ENCODE data around the gene EIF4EBP3.

The EIF4EBP3 gene
- 0 to 0.17 reads per million in 2 donors for total RNA-seq

- peak; percentile 65 for DNase-seq
Observed at GRCh38 chr5:140547508-140548299, at the start of gene EIF4EBP3. Gene EIF4EBP3, plus strand, starts transcription at chr5:140547662. Its CDS starts 76 bp downstream, at chr5:140547738.

- DNase-seq = no peak
Observed at GRCh38 chr5:140497897-140498296, 49.6 kb upstream of the EIF4EBP3 start.

- DNase-seq = no peak
Observed at GRCh38 chr5:140498591-140498990, 48.9 kb upstream of the EIF4EBP3 start.

- no peak for DNase-seq
Observed at GRCh38 chr5:140502834-140503233, 44.6 kb upstream of the EIF4EBP3 start.

- no peak for DNase-seq
Observed at GRCh38 chr5:140509898-140510297, 37.6 kb upstream of the EIF4EBP3 start.

- DNase-seq = no peak
Observed at GRCh38 chr5:140513124-140513523, 34.3 kb upstream of the EIF4EBP3 start.

GRCh38 chr5:140524003-140524402 lies 23.5 kb upstream of the EIF4EBP3 start:
- no peak for DNase-seq

- DNase-seq = no peak
Observed at GRCh38 chr5:140540227-140540626, 7.2 kb upstream of the EIF4EBP3 start.

- no peak for DNase-seq
Observed at GRCh38 chr5:140542972-140543371, 4.5 kb upstream of the EIF4EBP3 start.

GRCh38 chr5:140544986-140545385 lies 2.5 kb upstream of the EIF4EBP3 start:
- no peak for DNase-seq

GRCh38 chr5:140545606-140546005 lies 1.9 kb upstream of the EIF4EBP3 start:
- no peak for DNase-seq

GRCh38 chr5:140546851-140547507 lies 483 bp upstream of the EIF4EBP3 start:
- DNase-seq = no peak

GRCh38 chr5:140548300-140548688 lies 832 bp downstream of the EIF4EBP3 start:
- no peak for DNase-seq

- DNase-seq = no peak
Observed at GRCh38 chr5:140548791-140549190, 1.3 kb downstream of the EIF4EBP3 start.

- no peak for DNase-seq
Observed at GRCh38 chr5:140549237-140550144, 2.0 kb downstream of the EIF4EBP3 start.

- no peak for DNase-seq
Observed at GRCh38 chr5:140550147-140551079, 3.0 kb downstream of the EIF4EBP3 start.

GRCh38 chr5:140551872-140552271 lies 4.4 kb downstream of the EIF4EBP3 start:
- no peak for DNase-seq

- DNase-seq = no peak
Observed at GRCh38 chr5:140553657-140554056, 6.2 kb downstream of the EIF4EBP3 start.

- no peak for DNase-seq
Observed at GRCh38 chr5:140554454-140554853, 7.0 kb downstream of the EIF4EBP3 start.

GRCh38 chr5:140555747-140556312 lies 8.4 kb downstream of the EIF4EBP3 start:
- DNase-seq = no peak

GRCh38 chr5:140556438-140556837 lies 9.0 kb downstream of the EIF4EBP3 start:
- DNase-seq = no peak

Data from activated gamma-delta T cell (primary cell).